ENCODE measurements around the gene OSM.
"Not testable (repeated sequence)": the region's sequence is repeated elsewhere in the genome, so short reads cannot be mapped to it uniquely, and the experiment has no call there.

Gene OSM

DNA sequence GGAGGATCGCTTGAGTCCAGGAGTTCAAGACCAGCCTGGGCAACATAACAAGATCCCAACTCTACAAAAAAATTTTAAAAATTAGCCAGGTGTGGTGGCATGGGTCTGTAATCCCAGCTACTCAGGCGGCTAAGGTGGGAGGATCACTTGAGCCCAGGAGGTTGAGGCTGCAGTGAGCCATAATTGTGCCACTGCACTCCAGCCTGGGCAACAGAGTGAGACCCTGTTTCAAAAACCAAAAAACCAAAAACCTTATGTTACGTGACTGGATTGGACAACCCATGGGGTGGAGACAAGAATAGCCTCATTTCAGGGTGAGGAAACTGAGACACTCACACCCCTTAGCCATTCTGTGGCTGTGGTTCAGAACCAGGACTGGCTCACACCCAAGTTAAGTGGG, 50.4 kb downstream of the OSM start:
- H3K9ac ChIP-seq (ENCODE audit: low read length in 2 of 2); H3K9me3 ChIP-seq (ENCODE audit: control insufficient read depth in 2 of 2, low read length in 2 of 2); H3K27ac ChIP-seq (ENCODE audit: low read length); H3K4me3 ChIP-seq (ENCODE audit: low read length in 2 of 2); H3K36me3 ChIP-seq (ENCODE audit: control insufficient read depth in 2 of 2, insufficient read depth in 2 of 2, low read length in 2 of 2); H3K4me1 ChIP-seq (ENCODE audit: control insufficient read depth, insufficient read depth, low read length): not testable (repeated sequence)
- H3K27me3 ChIP-seq (ENCODE audit: control insufficient read depth in 1 of 2, insufficient read depth in 2 of 2, low read length in 2 of 2) = peaks cover 5 to 11% of the 10 kb centered on the region in 2 donors

DNA sequence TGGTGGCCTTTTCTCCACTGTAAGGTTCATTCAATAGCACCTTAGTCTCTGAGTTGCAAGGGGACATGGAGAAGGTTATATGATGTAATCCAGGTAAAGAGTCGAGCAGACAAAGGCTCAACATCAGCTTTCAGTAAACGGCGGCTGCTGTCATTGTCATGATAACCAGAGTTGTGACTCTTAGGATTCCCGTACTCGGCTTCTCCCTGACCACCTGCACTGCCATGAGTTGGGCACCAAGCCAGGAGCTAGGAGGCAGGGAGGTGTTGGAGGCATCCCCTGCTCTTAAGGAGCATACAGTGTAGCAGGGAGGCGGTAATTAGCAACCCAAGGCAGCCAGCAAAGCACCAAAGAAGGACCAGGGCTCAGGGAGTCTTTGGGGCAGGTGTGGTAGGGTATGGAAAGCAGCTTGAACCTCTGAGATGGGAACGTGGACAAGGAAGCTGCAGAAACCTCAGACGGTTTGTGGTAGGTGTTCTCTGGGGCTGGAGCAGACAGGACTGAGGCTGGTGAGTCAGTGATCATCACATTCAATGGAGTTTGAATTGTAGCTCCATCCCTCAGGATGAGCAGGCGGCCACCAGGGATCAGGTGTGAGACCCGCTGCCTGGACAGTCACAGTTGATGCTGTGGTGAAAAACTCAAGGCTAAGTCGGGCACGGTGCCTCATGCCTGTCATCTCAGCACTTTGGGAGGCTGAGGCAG, 51.8 kb downstream of the OSM start:
- Histone ChIP-seq H3K27ac (ENCODE audit: low read length) (no peak overlapping the region), H3K36me3 (ENCODE audit: control insufficient read depth in 2 of 2, insufficient read depth in 2 of 2, low read length in 2 of 2) (no peaks in the 10 kb centered on the region), H3K27me3 (ENCODE audit: control insufficient read depth in 1 of 2, insufficient read depth in 2 of 2, low read length in 2 of 2) (peaks cover 0 to 8% of the 10 kb centered on the region in 2 donors)

DNA sequence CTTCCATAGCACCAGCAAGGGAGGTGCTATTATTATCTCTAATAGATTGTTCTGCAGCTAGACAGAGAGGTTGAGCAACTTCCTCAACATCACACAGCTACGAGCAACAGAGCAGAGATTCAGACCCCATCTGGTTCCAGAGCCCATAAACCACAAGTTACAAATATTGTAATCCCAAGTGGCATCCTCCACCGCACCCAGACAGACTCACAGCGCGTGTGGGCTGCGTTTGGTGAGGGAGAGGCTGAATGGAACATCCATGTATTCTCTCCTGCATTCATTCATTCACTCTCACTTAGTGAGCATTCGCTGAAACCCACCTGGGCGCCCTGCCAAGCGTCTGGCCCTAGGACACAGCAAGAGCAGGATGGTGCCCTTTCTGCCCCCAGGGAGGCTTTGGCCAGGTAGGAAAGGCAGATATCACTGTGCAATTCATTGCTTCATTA, 53.6 kb downstream of the OSM start:
- Histone ChIP-seq H3K4me1 (ENCODE audit: control insufficient read depth, insufficient read depth, low read length) (peaks cover 4% of the 10 kb centered on the region), H3K9ac (ENCODE audit: low read length in 2 of 2) (no peak overlapping the region), H3K4me3 (ENCODE audit: low read length in 2 of 2) (no peak overlapping the region), H3K36me3 (ENCODE audit: control insufficient read depth in 2 of 2, insufficient read depth in 2 of 2, low read length in 2 of 2) (no peaks in the 10 kb centered on the region), H3K27ac (ENCODE audit: low read length) (no peak overlapping the region), H3K9me3 (ENCODE audit: control insufficient read depth in 2 of 2, low read length in 2 of 2) (no peaks in the 10 kb centered on the region), H3K27me3 (ENCODE audit: control insufficient read depth in 1 of 2, insufficient read depth in 2 of 2, low read length in 2 of 2) (peaks cover 0 to 8% of the 10 kb centered on the region in 2 donors)

More for the DNA sequence above, 51.8 kb downstream of the OSM start:
- Histone ChIP-seq H3K4me3 (ENCODE audit: low read length in 2 of 2) (no peak overlapping the region), H3K9ac (ENCODE audit: low read length in 2 of 2) (no peak overlapping the region), H3K9me3 (ENCODE audit: control insufficient read depth in 2 of 2, low read length in 2 of 2) (no peaks in the 10 kb centered on the region), H3K4me1 (ENCODE audit: control insufficient read depth, insufficient read depth, low read length) (no peaks in the 10 kb centered on the region)

All from stomach smooth muscle (tissue), 2 donors.